ENCODE data around the gene ESRRG. TPM values are rescaled to one million over a fixed set of nuclear protein-coding genes. Genes with fewer than 3 reads are reported as not detected.

ESRRG gene
- total and polyA plus RNA-seq, 2 of the 8 experiments (the other 6 are each of a cell fraction or from before 2014, with no cell fraction given): 0.59 to 1.4 TPM

DNA sequence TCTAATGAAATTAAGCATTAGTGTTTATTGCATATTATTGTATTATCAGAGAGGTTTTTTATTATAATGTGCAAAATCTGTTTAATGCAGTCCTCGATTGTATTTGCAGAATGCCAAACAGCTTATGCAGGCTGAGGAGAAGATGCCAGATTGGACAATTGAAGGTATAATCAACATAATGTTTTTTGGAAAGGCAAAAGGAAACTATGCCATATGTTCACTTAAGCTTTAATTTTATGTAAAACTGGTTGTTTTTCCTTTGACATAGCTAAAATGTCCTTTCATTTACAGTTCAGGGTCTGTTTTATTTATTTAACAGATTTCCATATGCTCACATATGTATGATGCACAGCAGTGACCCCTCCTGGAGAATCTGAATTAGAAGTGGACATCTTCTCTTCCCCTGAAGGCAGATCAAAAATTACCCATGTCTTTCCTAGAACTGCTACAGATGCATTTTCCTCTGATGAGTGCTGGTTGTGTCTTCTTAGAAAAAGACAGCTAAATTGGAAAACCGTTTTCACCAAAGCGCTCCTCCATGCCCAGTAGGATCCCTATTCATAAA, 156.5 kb downstream of the ESRRG start:
- H3K18ac ChIP-seq (ENCODE audit: extremely low read depth, low read length): no peak overlapping the region
- no peak overlapping the region for H2BK15ac ChIP-seq (ENCODE audit: low read length)
- H3K23ac ChIP-seq (ENCODE audit: insufficient read length): no peak overlapping the region
- H3K56ac ChIP-seq (replicated peaks; ENCODE audit: insufficient read length, low read depth, low read length): no peak overlapping the region
- no peaks in the 10 kb centered on the region for H3K23me2 ChIP-seq (ENCODE audit: low read depth, low read length)
- H2BK20ac ChIP-seq (ENCODE audit: low read length): no peak overlapping the region
- TF ChIP-seq KDM4A (IDR thresholded peaks at IDR 0.05; ENCODE audit: low read depth, low read length, severe bottlenecking) (no peak), RAD21 (IDR thresholded peaks at IDR 0.05 in 1 of 2, conservative IDR thresholded peaks at IDR 0.05 in 1 of 2; ENCODE audit: low read depth in 2 of 2, low read length in 2 of 2) (peak; percentile 23 to 36; a peak in 3 of 4 replicates)
- TF ChIP-seq, protein P1, sequence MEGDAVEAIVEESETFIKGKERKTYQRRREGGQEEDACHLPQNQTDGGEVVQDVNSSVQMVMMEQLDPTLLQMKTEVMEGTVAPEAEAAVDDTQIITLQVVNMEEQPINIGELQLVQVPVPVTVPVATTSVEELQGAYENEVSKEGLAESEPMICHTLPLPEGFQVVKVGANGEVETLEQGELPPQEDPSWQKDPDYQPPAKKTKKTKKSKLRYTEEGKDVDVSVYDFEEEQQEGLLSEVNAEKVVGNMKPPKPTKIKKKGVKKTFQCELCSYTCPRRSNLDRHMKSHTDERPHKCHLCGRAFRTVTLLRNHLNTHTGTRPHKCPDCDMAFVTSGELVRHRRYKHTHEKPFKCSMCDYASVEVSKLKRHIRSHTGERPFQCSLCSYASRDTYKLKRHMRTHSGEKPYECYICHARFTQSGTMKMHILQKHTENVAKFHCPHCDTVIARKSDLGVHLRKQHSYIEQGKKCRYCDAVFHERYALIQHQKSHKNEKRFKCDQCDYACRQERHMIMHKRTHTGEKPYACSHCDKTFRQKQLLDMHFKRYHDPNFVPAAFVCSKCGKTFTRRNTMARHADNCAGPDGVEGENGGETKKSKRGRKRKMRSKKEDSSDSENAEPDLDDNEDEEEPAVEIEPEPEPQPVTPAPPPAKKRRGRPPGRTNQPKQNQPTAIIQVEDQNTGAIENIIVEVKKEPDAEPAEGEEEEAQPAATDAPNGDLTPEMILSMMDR (IDR thresholded peaks at IDR 0.05; ENCODE audit: control extremely low read depth in 1 of 3, insufficient read depth in 1 of 3, low read depth in 1 of 3, low read length in 3 of 3): peak in 1 of 3 experiments; percentile 31; a peak in 2 of 4 replicates
- no peak for DNase-seq (ENCODE audit: low read depth in 1 of 2, low spot score in 2 of 2)
- ChIA-PET CTCF (ENCODE audit: partially characterized antibody) (interaction anchor here (0.7 to 4.4 kb wide), 27 partner anchors 10 to 853 kb away, joined by 3 to 16 read pairs (median 3); no protein-coding TSS in a partner anchor), POLR2A (ENCODE audit: partially characterized antibody) (interaction anchor here (0.5 kb wide), 1 partner anchor 1441 kb away, joined by 3 read pairs; no protein-coding TSS in a partner anchor)
- H3K4ac ChIP-seq (replicated peaks; ENCODE audit: insufficient read length, low read depth, low read length): no peak overlapping the region
- H2AK5ac ChIP-seq (ENCODE audit: low read depth, low read length): no peak overlapping the region
- no peaks in the 10 kb centered on the region for H3K27me3 ChIP-seq (replicated peaks in 1 of 4; ENCODE audit: control insufficient read depth in 3 of 4, extremely low read depth in 1 of 4, insufficient read depth in 3 of 4, low read length in 3 of 4)
- H4K20me1 ChIP-seq (replicated peaks in 1 of 2; ENCODE audit: control insufficient read depth in 1 of 2, insufficient read depth in 2 of 2, low read length in 2 of 2): no peaks in the 10 kb centered on the region
- H3K4me1 ChIP-seq (replicated peaks in 1 of 4; ENCODE audit: control insufficient read depth in 3 of 4, insufficient read depth in 4 of 4, low read length in 3 of 4): no peaks in the 10 kb centered on the region
- H3K27ac ChIP-seq (ENCODE audit: low read depth, low read length): no peak overlapping the region
- FAIRE-seq: no peak
- no peaks in the 10 kb centered on the region for H3K9me3 ChIP-seq (ENCODE audit: insufficient read depth in 2 of 2, low read depth in 1 of 2, low read length in 1 of 2)
- no peak overlapping the region for H2BK12ac ChIP-seq (ENCODE audit: low read depth, low read length)
- no peak overlapping the region for H4K91ac ChIP-seq (replicated peaks; ENCODE audit: insufficient read length, low read length)
- H4K5ac ChIP-seq (ENCODE audit: insufficient read length, low read depth, low read length): no peak overlapping the region
- H3K79me2 ChIP-seq (ENCODE audit: control insufficient read depth in 1 of 2, insufficient read depth in 2 of 2, low read length in 2 of 2): no peaks in the 10 kb centered on the region
- H2AFZ ChIP-seq (ENCODE audit: low read length): no peak overlapping the region
- no peak overlapping the region for H4K8ac ChIP-seq (ENCODE audit: extremely low read depth, insufficient read depth, low read length)
- no peak overlapping the region for H3K4me2 ChIP-seq (ENCODE audit: insufficient read depth in 1 of 2, low read depth in 2 of 2, low read length in 2 of 2)
- H3K14ac ChIP-seq (ENCODE audit: insufficient read length): no peak overlapping the region
- WGBS, 2 experiments (ENCODE audit: extremely low coverage in 1 of 2, insufficient coverage in 1 of 2, insufficient read length in 1 of 2, insufficient replicate concordance in 2 of 2, low coverage in 1 of 2, low lambda C conversion rate in 2 of 2, missing lambda C conversion rate in 1 of 2): 60% methylated on average over 3 of the region's 3 CpGs; no CpG with 5 or more reads in 1 of the 2 experiments
- H3K79me1 ChIP-seq (ENCODE audit: low read depth, low read length): no peaks in the 10 kb centered on the region
- H2BK5ac ChIP-seq (ENCODE audit: low read depth, low read length): no peak overlapping the region
- no peak overlapping the region for H3K4me3 ChIP-seq (ENCODE audit: extremely low read depth in 1 of 4, insufficient read depth in 2 of 4, low read depth in 3 of 4, low read length in 4 of 4)
- H3K36me3 ChIP-seq (ENCODE audit: control insufficient read depth in 2 of 4, insufficient read depth in 4 of 4, low read length in 3 of 4): no peaks in the 10 kb centered on the region
- H2BK120ac ChIP-seq (replicated peaks; ENCODE audit: low read depth, low read length): no peak overlapping the region
- H3K9ac ChIP-seq (replicated peaks in 1 of 4; ENCODE audit: extremely low read depth in 1 of 4, low read depth in 3 of 4, low read length in 3 of 4): no peak overlapping the region

All from H1 (cell line).